Neuronal stem cell (in vitro differentiated cells): ENCODE data around the gene TFEB.

Source experiments
- DNase-seq: peaks from one replicate; pipeline ENCODE4 v3.0.0-alpha.2; 2013; ENCODE audit warnings: low spot score
- H2AFZ ChIP-seq: one replicate; pipeline ENCODE4 v1.6.1; 2013; ENCODE audit warnings: mild to moderate bottlenecking, low read length, inconsistent platforms
- H2AK5ac ChIP-seq: 2 replicates; pipeline ENCODE4 v1.6.1; 2013; ENCODE audit warnings: low read depth, mild to moderate bottlenecking, inconsistent platforms, low read length, moderate library complexity, mixed read lengths
- H2BK120ac ChIP-seq: 2 replicates; pipeline ENCODE4 v1.6.1; 2013; ENCODE audit warnings: low read depth, mild to moderate bottlenecking, inconsistent platforms, low read length, moderate library complexity, mixed read lengths
- H2BK12ac ChIP-seq: one replicate; pipeline ENCODE4 v1.6.1; 2013; ENCODE audit warnings: low read length, inconsistent platforms
- H2BK15ac ChIP-seq: 2 replicates; pipeline ENCODE4 v1.6.1; 2013; ENCODE audit warnings: mild to moderate bottlenecking, low read length, inconsistent platforms, mixed read lengths
- H2BK5ac ChIP-seq: one replicate; pipeline ENCODE4 v1.6.1; 2013; ENCODE audit warnings: inconsistent platforms, mild to moderate bottlenecking, low read length, moderate library complexity
- H3K14ac ChIP-seq: one replicate; pipeline ENCODE4 v1.6.1; 2013; ENCODE audit warnings: low read length, inconsistent platforms
- H3K18ac ChIP-seq: 2 replicates; pipeline ENCODE4 v1.6.1; 2013; ENCODE audit warnings: low read length, inconsistent platforms
- H3K23ac ChIP-seq: 2 replicates; pipeline ENCODE4 v1.6.1; 2013; ENCODE audit warnings: low read depth, mild to moderate bottlenecking, mixed read lengths, low read length, inconsistent platforms; ENCODE audit not compliant: poor library complexity
- H3K27ac ChIP-seq: replicated peaks from 3 replicates; pipeline ENCODE4 v1.5.1; 2013; ENCODE audit warnings: low read length, inconsistent platforms
- H3K27me3 ChIP-seq, 3 experiments: 2 replicates each; pipeline ENCODE4 v1.6.1; 2013; ENCODE audit warnings: low read length in 3 of 3, mild to moderate bottlenecking in 2 of 3, inconsistent platforms in 1 of 3, low read depth in 1 of 3, mixed read lengths in 1 of 3, moderate library complexity in 1 of 3; ENCODE audit not compliant: control insufficient read depth in 3 of 3, insufficient read depth in 3 of 3
- H3K36me3 ChIP-seq, 2 donors: replicated peaks in 1 of 2; 2 replicates each; pipeline ENCODE4 v1.6.1; 2013; ENCODE audit warnings: low read length in 2 of 2; ENCODE audit not compliant: control insufficient read depth in 2 of 2, insufficient read depth in 2 of 2
- H3K4ac ChIP-seq: 2 replicates; pipeline ENCODE4 v1.6.1; 2013; ENCODE audit warnings: inconsistent platforms, mild to moderate bottlenecking, low read length, moderate library complexity
- H3K4me1 ChIP-seq, 2 donors: 1 replicate in 1 of 2; 2 replicates in 1 of 2; pipeline ENCODE4 v1.6.1; 2013; ENCODE audit warnings: low read length in 2 of 2, low read depth in 1 of 2; ENCODE audit not compliant: control insufficient read depth in 2 of 2, insufficient read depth in 1 of 2
- H3K4me2 ChIP-seq: one replicate; pipeline ENCODE4 v1.6.1; 2013; ENCODE audit warnings: mild to moderate bottlenecking, low read length, inconsistent platforms; ENCODE audit not compliant: insufficient read depth, poor library complexity, severe bottlenecking
- H3K4me3 ChIP-seq, 2 donors: 2 replicates each; pipeline ENCODE4 v1.5.1; 2013; ENCODE audit warnings: low read length in 2 of 2, mild to moderate bottlenecking in 2 of 2, inconsistent platforms in 1 of 2, moderate library complexity in 1 of 2
- H3K79me1 ChIP-seq: one replicate; pipeline ENCODE4 v1.6.1; 2013; ENCODE audit warnings: low read depth, mild to moderate bottlenecking, inconsistent platforms, low read length, moderate library complexity
- H3K9ac ChIP-seq: one replicate; pipeline ENCODE4 v1.6.1; 2013; ENCODE audit warnings: mild to moderate bottlenecking, low read depth, low read length, inconsistent platforms; ENCODE audit not compliant: poor library complexity
- H3K9me3 ChIP-seq, 2 donors: replicated peaks in 1 of 2; 2 replicates each; pipeline versions ENCODE3 to v1.6.1; 2013; ENCODE audit warnings: low read length in 2 of 2, mild to moderate bottlenecking in 2 of 2, inconsistent platforms in 1 of 2, low read depth in 1 of 2, mixed read lengths in 1 of 2, moderate library complexity in 1 of 2; ENCODE audit not compliant: control insufficient read depth in 2 of 2, insufficient read depth in 1 of 2
- H4K8ac ChIP-seq: one replicate; pipeline ENCODE4 v1.6.1; 2013; ENCODE audit warnings: low read depth, mild to moderate bottlenecking, inconsistent platforms, low read length, moderate library complexity
- H4K91ac ChIP-seq: one replicate; pipeline ENCODE4 v1.6.1; 2013; ENCODE audit warnings: low read length, low read depth, mild to moderate bottlenecking, inconsistent platforms; ENCODE audit not compliant: poor library complexity
- WGBS, 2 donors: extraction: QIAGEN DNeasy Blood & Tissue Kit; methylation state at CpG; one replicate each; pipeline ENCODE4 v1.1.7; 2013; ENCODE audit warnings: missing lambda C conversion rate in 2 of 2, mixed read lengths in 1 of 2; ENCODE audit not compliant: insufficient read length in 2 of 2, insufficient replicate concordance in 1 of 2; ENCODE audit errors: extremely low coverage in 2 of 2; 5-methylcytosine and 5-hydroxymethylcytosine counted together

TFEB gene

GRCh38 chr6:41684311-41685180, 50.9 kb downstream of the TFEB start:
- no CpG with 5 or more reads among the region's 25 CpGs for WGBS, 2 donors

GRCh38 chr6:41683523-41684310, 51.7 kb downstream of the TFEB start:
- H3K4me2 ChIP-seq = peak overlapping the region; percentile 87
- H2AK5ac ChIP-seq = peak overlapping the region; percentile 90

More at GRCh38 chr6:41684311-41685180, 50.9 kb downstream of the TFEB start:
- Histone ChIP-seq H2BK5ac (peak overlapping the region; percentile 39), H3K9me3 (no peaks in the 10 kb centered on the region), H3K27me3 (peaks cover 0 to 12% (median 6%) of the 10 kb centered on the region in 3 experiments), H2AFZ (peak overlapping the region; percentile 97), H3K23ac (no peak overlapping the region), H3K4me3 (no peak overlapping the region), H3K4me1 (peaks cover 13 to 16% of the 10 kb centered on the region in 2 donors), H3K27ac (no peak overlapping the region), H2BK120ac (no peak overlapping the region), H3K4me2 (no peak overlapping the region), H2BK12ac (peak overlapping the region; percentile 75), H3K14ac (no peak overlapping the region), H3K36me3 (no peaks in the 10 kb centered on the region), H3K79me1 (no peaks in the 10 kb centered on the region), H2BK15ac (peak overlapping the region; percentile 99), H4K8ac (no peak overlapping the region), H3K4ac (no peak overlapping the region), H4K91ac (no peak overlapping the region), H3K9ac (no peak overlapping the region), H3K18ac (peak overlapping the region; percentile 77), H2AK5ac (peak overlapping the region; percentile 90)
- no peak for DNase-seq

GRCh38 chr6:41683273-41683522, 52.2 kb downstream of the TFEB start:
- H3K4me3 ChIP-seq = no peak overlapping the region
- H2AFZ ChIP-seq = peak overlapping the region; percentile 97
- no peak overlapping the region for H3K4ac ChIP-seq
- peaks cover 15 to 16% of the 10 kb centered on the region in 2 donors for H3K4me1 ChIP-seq
- H4K8ac ChIP-seq = no peak overlapping the region
- H3K9ac ChIP-seq = peak overlapping the region; percentile 51
- H3K36me3 ChIP-seq = no peaks in the 10 kb centered on the region
- peak overlapping the region; percentile 91 for H3K23ac ChIP-seq
- no peak overlapping the region for H2BK120ac ChIP-seq
- H3K14ac ChIP-seq = no peak overlapping the region
- H2BK5ac ChIP-seq = no peak overlapping the region
- H2AK5ac ChIP-seq = peak overlapping the region; percentile 60
- no peaks in the 10 kb centered on the region for H3K9me3 ChIP-seq
- no peak overlapping the region for H4K91ac ChIP-seq
- peaks cover 0 to 14% (median 6%) of the 10 kb centered on the region in 3 experiments for H3K27me3 ChIP-seq
- no peak for DNase-seq
- H3K27ac ChIP-seq = no peak overlapping the region
- no peak overlapping the region for H2BK12ac ChIP-seq
- H2BK15ac ChIP-seq = peak overlapping the region; percentile 93
- H3K18ac ChIP-seq = peak overlapping the region; percentile 94
- H3K4me2 ChIP-seq = peak overlapping the region; percentile 87
- no peaks in the 10 kb centered on the region for H3K79me1 ChIP-seq
- no CpG with 5 or more reads among the region's 18 CpGs for WGBS, 2 donors

More at GRCh38 chr6:41683523-41684310, 51.7 kb downstream of the TFEB start:
- H3K27me3 ChIP-seq = peaks cover 0 to 12% (median 6%) of the 10 kb centered on the region in 3 experiments
- H4K91ac ChIP-seq = no peak overlapping the region
- H3K14ac ChIP-seq = no peak overlapping the region
- H3K27ac ChIP-seq = no peak overlapping the region
- peaks cover 14 to 16% of the 10 kb centered on the region in 2 donors for H3K4me1 ChIP-seq
- H4K8ac ChIP-seq = no peak overlapping the region
- H2BK12ac ChIP-seq = peak overlapping the region; percentile 11
- H3K4ac ChIP-seq = no peak overlapping the region
- no peak overlapping the region for H3K4me3 ChIP-seq
- peak overlapping the region; percentile 94 for H3K18ac ChIP-seq
- peak overlapping the region; percentile 97 for H2AFZ ChIP-seq
- H2BK15ac ChIP-seq = peak overlapping the region; percentile 99
- peak overlapping the region; percentile 91 for H3K23ac ChIP-seq
- H2BK5ac ChIP-seq = peak overlapping the region; percentile 39
- no peaks in the 10 kb centered on the region for H3K36me3 ChIP-seq
- no peak overlapping the region for H3K9ac ChIP-seq
- H3K79me1 ChIP-seq = no peaks in the 10 kb centered on the region
- WGBS, 2 donors = no CpG with 5 or more reads among the region's 38 CpGs
- peak; percentile 78 for DNase-seq
- H2BK120ac ChIP-seq = no peak overlapping the region
- no peaks in the 10 kb centered on the region for H3K9me3 ChIP-seq
